SK-N-SH treated with all-trans-retinoic acid at 6 μM for 48 hours (cell line): Measurements from ENCODE around the gene RIMBP3C.
"Not testable (repeated sequence)": the region's sequence is repeated elsewhere in the genome, so short reads cannot be mapped to it uniquely, and the experiment has no call there.

Experiments
- ATAC-seq: fragments of 200-7000 bp; cut with Tn5 transposase; 3 replicates; pipeline ENCODE4 v1.9.1; 2020; ENCODE audit warnings: mild to moderate bottlenecking, moderate library complexity

Gene RIMBP3C

GRCh38 chr22:21515234-21515633 lies 36.0 kb downstream of the RIMBP3C start:
- ATAC-seq, result not testable (repeated sequence)

- ATAC-seq, result peak; percentile 88
These were observed 37.1 kb downstream of the RIMBP3C start for GRCh38 chr22:21514117-21514516.

- ATAC-seq, result not testable (repeated sequence)
These were observed 39.2 kb downstream of the RIMBP3C start for GRCh38 chr22:21512022-21512421.

- ATAC-seq, result not testable (repeated sequence)
These were observed 40.9 kb downstream of the RIMBP3C start for GRCh38 chr22:21510397-21510796.

GRCh38 chr22:21499623-21500506 lies 51.4 kb downstream of the RIMBP3C start:
- not testable (repeated sequence) for ATAC-seq

GRCh38 chr22:21498489-21498888 lies 52.8 kb downstream of the RIMBP3C start:
- ATAC-seq, result peak; percentile 51

GRCh38 chr22:21497984-21498383 lies 53.3 kb downstream of the RIMBP3C start:
- ATAC-seq, result peak; percentile 90
